Effector memory CD4-positive, alpha-beta T cell (primary cell): ENCODE measurements around the gene ZNF512B.
"Not testable (repeated sequence)": the region's sequence is repeated elsewhere in the genome, so short reads cannot be mapped to it uniquely, and the experiment has no call there.

Experiments
- DNase-seq, 3 donors: peaks; one replicate each; pipeline ENCODE4 v3.0.0-alpha.2; 2020
- H3K27ac ChIP-seq: 2 replicates; pipeline ENCODE4 v1.7.0; 2013; ENCODE audit warnings: mild to moderate bottlenecking, low read length, moderate library complexity; ENCODE audit not compliant: insufficient read depth, poor library complexity, severe bottlenecking
- H3K27me3 ChIP-seq: replicated peaks from 2 replicates; pipeline ENCODE4 v1.7.0; 2013; ENCODE audit warnings: mild to moderate bottlenecking, low read length; ENCODE audit not compliant: insufficient read depth, control insufficient read depth, poor library complexity, severe bottlenecking
- H3K36me3 ChIP-seq: 2 replicates; pipeline ENCODE4 v1.7.0; 2013; ENCODE audit warnings: mild to moderate bottlenecking, low read length, moderate library complexity; ENCODE audit not compliant: control insufficient read depth, insufficient read depth
- H3K4me1 ChIP-seq: 2 replicates; pipeline ENCODE4 v1.7.0; 2013; ENCODE audit warnings: low read length, mild to moderate bottlenecking; ENCODE audit not compliant: control insufficient read depth, insufficient read depth, poor library complexity, severe bottlenecking
- H3K4me3 ChIP-seq: 2 replicates; pipeline ENCODE4 v1.7.0; 2013; ENCODE audit warnings: low read length, low read depth, mild to moderate bottlenecking; ENCODE audit not compliant: insufficient read depth, poor library complexity, severe bottlenecking
- H3K9me3 ChIP-seq: 2 replicates; pipeline ENCODE4 v1.7.0; 2013; ENCODE audit warnings: mild to moderate bottlenecking, low read length, moderate library complexity; ENCODE audit not compliant: control insufficient read depth
- total RNA-seq, 3 donors: gene quantifications; one replicate each; lab custom pipeline; 2026; lab: John Stamatoyannopoulos, UW

The ZNF512B gene
- 40.9 to 57.8 (median 57.3) reads per million in 3 donors for total RNA-seq

GRCh38 chr20:63969838-63970713 is at the start of gene ZNF512B:
Gene ZNF512B, minus strand, starts transcription at chr20:63969930. Its CDS starts 1,980 bp downstream, at chr20:63967950.
- Histone ChIP-seq H3K9me3 (no peaks in the 10 kb centered on the region), H3K4me1 (peaks cover 14% of the 10 kb centered on the region), H3K36me3 (peaks cover 7% of the 10 kb centered on the region), H3K27me3 (no peaks in the 10 kb centered on the region), H3K4me3 (peak within 1 kb of the TSS; percentile 49), H3K27ac (peak within 1 kb of the TSS; percentile 74)
- DNase-seq, result peak in 1 of 3 donors; percentile 56

DNA sequence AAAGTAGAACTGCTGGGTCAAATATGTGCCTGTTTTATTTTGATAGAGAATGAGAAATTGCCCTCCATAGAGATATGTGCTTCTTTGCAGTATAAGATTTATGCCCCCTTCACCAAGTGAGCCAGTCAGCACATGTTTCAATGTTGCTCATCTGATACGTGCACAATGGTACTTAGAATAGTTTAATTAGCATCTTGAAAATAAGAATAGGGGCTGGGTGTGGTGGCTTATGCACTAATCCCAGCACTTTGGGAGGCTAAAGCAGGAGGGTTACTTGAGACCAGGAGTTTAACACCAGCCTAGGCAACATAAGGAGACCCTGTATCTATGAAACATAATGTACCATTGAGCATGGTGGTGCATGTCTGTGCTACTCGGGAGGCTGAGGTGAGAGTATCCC is 45.9 kb upstream of the ZNF512B start:
- H3K36me3 ChIP-seq, result peaks cover 65% of the 10 kb centered on the region
- H3K4me3 ChIP-seq, result no peak overlapping the region
- no peak for DNase-seq
- H3K27me3 ChIP-seq, result no peaks in the 10 kb centered on the region
- no peak overlapping the region for H3K27ac ChIP-seq
- H3K9me3 ChIP-seq, result peaks cover 7% of the 10 kb centered on the region
- peaks cover 17% of the 10 kb centered on the region for H3K4me1 ChIP-seq

DNA sequence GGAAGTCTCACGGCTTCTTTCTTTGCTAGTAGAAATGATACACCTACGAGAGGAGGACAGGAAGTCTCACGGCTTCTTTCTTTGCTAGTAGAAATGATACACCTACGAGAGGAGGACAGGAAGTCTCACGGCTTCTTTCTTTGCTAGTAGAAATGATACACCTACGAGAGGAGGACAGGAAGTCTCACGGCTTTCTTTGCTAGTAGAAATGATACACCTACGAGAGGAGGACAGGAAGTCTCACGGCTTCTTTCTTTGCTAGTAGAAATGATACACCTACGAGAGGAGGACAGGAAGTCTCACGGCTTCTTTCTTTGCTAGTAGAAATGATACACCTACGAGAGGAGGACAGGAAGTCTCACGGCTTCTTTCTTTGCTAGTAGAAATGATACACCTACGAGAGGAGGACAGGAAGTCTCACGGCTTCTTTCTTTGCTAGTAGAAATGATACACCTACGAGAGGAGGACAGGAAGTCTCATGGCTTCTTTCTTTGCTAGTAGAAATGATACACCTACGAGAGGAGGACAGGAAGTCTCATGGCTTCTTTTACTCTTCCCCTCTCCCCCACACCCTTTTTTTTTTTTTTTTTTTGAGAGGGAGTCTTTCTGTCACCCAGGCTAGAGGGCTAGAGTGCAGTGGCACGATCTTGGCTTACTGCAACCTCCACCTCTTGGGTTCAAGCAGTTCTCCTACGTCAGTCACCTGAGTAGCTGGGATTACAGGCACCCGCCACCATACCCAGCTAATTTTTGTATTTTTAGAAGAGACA is 42.8 kb upstream of the ZNF512B start:
- DNase-seq, H3K27me3 ChIP-seq, H3K4me3 ChIP-seq, H3K27ac ChIP-seq: not testable (repeated sequence)
- peaks cover 20% of the 10 kb centered on the region for H3K9me3 ChIP-seq
- peaks cover 67% of the 10 kb centered on the region for H3K36me3 ChIP-seq
- H3K4me1 ChIP-seq, result peaks cover 27% of the 10 kb centered on the region

GRCh38 chr20:64011366-64011779 is 41.6 kb upstream of the ZNF512B start:
- Histone ChIP-seq H3K36me3 (peaks cover 71% of the 10 kb centered on the region), H3K9me3 (peaks cover 20% of the 10 kb centered on the region), H3K27me3 (no peaks in the 10 kb centered on the region), H3K4me3 (peak overlapping the region; percentile 25), H3K4me1 (peaks cover 27% of the 10 kb centered on the region), H3K27ac (peak overlapping the region; percentile 25)
- no peak for DNase-seq

DNA sequence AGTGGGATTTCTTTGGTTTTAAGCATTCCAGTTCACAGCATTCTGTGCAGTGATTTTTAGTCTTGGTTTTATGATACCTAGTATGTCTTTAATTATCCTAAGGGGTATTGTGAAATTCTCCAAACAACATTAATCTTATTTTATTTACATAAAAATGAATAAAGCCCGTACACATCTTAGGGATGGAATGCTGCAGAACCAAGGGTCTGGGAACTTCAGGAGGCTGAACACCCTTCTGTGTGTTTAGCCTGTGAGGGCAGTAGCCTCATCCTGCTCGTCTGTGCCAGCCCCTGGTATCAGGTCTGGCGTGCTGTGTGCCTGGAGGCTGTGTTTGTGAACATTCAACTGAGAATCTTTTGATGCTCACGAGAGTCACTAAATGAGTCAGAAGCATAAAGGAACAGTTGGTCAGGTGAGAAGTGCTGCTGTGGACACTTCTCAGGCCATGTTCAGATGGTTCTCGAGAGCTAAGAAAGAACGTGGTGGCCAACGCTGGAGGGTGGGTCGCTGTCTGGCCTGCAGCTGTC is 41.0 kb upstream of the ZNF512B start:
- Histone ChIP-seq H3K4me3 (peak overlapping the region; percentile 25), H3K27ac (no peak overlapping the region), H3K9me3 (peaks cover 20% of the 10 kb centered on the region), H3K36me3 (peaks cover 73% of the 10 kb centered on the region), H3K27me3 (no peaks in the 10 kb centered on the region), H3K4me1 (peaks cover 27% of the 10 kb centered on the region)
- no peak for DNase-seq

GRCh38 chr20:64009811-64010387 is 40.2 kb upstream of the ZNF512B start:
- DNase-seq, result no peak
- H3K36me3 ChIP-seq, result peaks cover 73% of the 10 kb centered on the region
- H3K27me3 ChIP-seq, result no peaks in the 10 kb centered on the region
- H3K4me1 ChIP-seq, result peaks cover 27% of the 10 kb centered on the region
- no peak overlapping the region for H3K4me3 ChIP-seq
- H3K27ac ChIP-seq, result peak overlapping the region; percentile 12
- peaks cover 20% of the 10 kb centered on the region for H3K9me3 ChIP-seq

DNA sequence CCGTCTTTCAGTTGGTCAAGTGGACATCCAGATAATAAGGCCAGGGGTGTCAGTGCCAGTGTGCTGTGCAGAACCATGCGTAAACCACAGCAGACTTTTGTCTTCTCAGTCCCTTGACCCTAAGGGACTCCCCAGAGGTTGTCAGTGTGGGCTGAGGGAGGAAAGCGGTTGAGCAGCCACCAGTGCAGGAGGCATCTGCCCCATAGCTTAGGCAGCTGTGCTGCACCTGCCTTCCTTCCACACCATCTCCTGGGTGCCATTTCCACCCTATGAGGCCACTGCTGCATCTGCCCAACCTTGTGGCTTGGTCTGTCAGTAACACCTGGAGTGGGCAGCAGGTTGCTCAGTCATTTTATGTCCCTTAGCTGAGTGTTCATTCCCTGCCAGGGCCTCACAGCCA is 37.2 kb upstream of the ZNF512B start:
- peaks cover 20% of the 10 kb centered on the region for H3K9me3 ChIP-seq
- H3K36me3 ChIP-seq, result peaks cover 83% of the 10 kb centered on the region
- peaks cover 19% of the 10 kb centered on the region for H3K4me1 ChIP-seq
- no peak for DNase-seq
- H3K27me3 ChIP-seq, result no peaks in the 10 kb centered on the region
- no peak overlapping the region for H3K27ac ChIP-seq
- H3K4me3 ChIP-seq, result no peak overlapping the region

- Histone ChIP-seq H3K27me3 (no peaks in the 10 kb centered on the region), H3K36me3 (peaks cover 87% of the 10 kb centered on the region), H3K9me3 (peaks cover 20% of the 10 kb centered on the region), H3K4me1 (peaks cover 18% of the 10 kb centered on the region), H3K27ac (no peak overlapping the region), H3K4me3 (no peak overlapping the region)
- no peak for DNase-seq
Observed at GRCh38 chr20:64006490-64006889, 36.8 kb upstream of the ZNF512B start.

DNA sequence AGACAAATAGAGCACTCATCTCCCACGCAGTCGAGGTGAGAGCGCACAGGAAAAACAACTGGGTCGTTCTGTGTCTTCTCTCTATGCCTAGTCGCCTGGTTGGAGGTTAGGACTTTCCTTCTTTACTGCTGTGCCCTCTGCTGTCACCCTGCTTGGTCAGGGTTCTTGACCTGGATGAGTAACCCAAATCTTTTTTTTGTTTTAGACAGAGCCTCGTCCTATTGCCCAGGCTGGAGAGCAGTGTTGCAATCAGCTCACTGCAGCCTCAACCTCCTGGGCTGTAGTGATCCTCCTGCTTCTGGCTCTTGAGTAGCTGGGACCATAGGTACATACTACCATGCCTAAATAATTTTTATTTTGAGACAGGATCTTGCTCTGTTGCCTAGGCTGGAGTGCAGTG is 35.7 kb upstream of the ZNF512B start:
- no peak for DNase-seq
- H3K9me3 ChIP-seq, result peaks cover 12% of the 10 kb centered on the region
- no peaks in the 10 kb centered on the region for H3K27me3 ChIP-seq
- no peak overlapping the region for H3K4me3 ChIP-seq
- H3K4me1 ChIP-seq, result peaks cover 8% of the 10 kb centered on the region
- peaks cover 86% of the 10 kb centered on the region for H3K36me3 ChIP-seq
- H3K27ac ChIP-seq, result no peak overlapping the region
